BJ (cell line): ENCODE measurements around the gene ARRDC2. TPM values are rescaled to one million over a fixed set of nuclear protein-coding genes. Genes with fewer than 3 reads are reported as not detected.

Experiments
- CTCF ChIA-PET: fragments of 350-600 bp; formaldehyde crosslinking; extraction: SDS; loops from one replicate; lab custom pipeline; 2021; ENCODE audit warnings: antibody characterized with exemption, inconsistent platforms; lab: Yijun Ruan, JAX
- POLR2A ChIA-PET: fragments of 300-600 bp; sonication (Branson Sonifier 250); formaldehyde crosslinking; extraction: SDS; loops from one replicate; lab custom pipeline; 2021; ENCODE audit warnings: antibody characterized with exemption; lab: Charles Lee
- DNase-seq: peaks from one replicate; pipeline ENCODE4 v3.0.0-alpha.2; 2011; ENCODE audit warnings: low read depth
- H3K27me3 ChIP-seq: 2 replicates; pipeline ENCODE4 v1.6.0; 2011; ENCODE audit warnings: low read length; ENCODE audit not compliant: control insufficient read depth, insufficient read depth
- H3K36me3 ChIP-seq: 2 replicates; pipeline ENCODE4 v1.5.1; 2011; ENCODE audit warnings: low read length; ENCODE audit not compliant: control insufficient read depth, insufficient read depth
- H3K4me3 ChIP-seq: 2 replicates; pipeline ENCODE4 v1.5.1; 2011; ENCODE audit warnings: low read depth, mild to moderate bottlenecking, control low read depth, low read length
- CTCF ChIP-seq: IDR thresholded peaks from 2 replicates; pipeline ENCODE4 v1.5.1; 2011; ENCODE audit warnings: low read depth, mild to moderate bottlenecking, control low read depth, inconsistent platforms, low read length, moderate library complexity; ENCODE audit not compliant: insufficient read depth
- polyA plus RNA-seq: library from polyadenylated mRNA; depleted of rRNA; stranded (reverse); fragments of >200 nt; gene quantifications from 2 replicates; pipeline ENCODE4 v1.2.3, GENCODE V29; 2011

The ARRDC2 gene
- polyA plus RNA-seq, 1 experiment, result 6.0 TPM

DNA sequence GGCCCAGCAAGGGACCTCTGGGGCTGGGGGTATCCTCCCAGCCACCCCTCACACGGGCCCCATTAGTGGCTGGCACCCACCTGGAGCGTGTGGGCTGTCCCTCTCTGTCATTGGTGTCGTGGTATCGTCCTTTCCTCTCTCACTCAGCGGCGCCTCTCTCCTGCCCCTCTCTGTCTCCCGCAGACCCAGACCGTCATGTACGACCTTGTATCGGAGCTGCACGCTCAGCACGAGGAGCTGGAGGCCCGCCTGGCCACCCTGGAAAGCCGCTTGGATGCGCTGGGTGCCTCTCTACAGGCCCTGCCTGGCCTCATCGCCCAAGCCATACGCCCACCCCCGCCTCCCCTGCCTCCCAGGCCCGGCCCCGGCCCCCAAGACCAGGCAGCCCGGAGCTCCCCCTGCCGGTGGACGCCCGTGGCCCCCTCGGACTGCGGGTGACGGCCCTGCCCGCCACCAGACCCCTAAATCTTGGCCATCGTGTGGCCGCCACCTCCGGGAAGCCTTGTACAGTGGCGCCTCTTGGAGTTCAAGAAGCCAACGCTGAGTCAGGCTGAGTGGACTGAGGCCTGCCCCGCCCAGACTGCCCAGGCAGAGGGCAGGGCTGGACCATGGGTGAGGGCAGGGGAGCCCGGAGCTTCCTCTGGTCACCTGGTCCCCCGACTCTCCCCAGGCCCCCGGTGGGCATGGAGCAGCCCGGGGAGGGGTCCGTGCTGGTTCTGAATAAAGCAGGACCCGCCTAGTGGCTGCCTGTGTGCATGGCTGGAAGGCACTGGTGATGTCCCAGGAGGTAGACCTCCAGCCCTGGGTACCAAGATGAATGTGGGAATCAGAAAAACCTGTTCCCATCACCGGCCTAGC lies 9.8 kb upstream of the ARRDC2 start:
- ChIA-PET CTCF (interaction anchor here (0.6 to 9.2 kb wide), 12 partner anchors 13 to 139 kb away, joined by 3 to 169 read pairs (median 6); partner anchors contain the start of genes CCDC124 and RPL18A), POLR2A (no interaction called here)
- H3K36me3 ChIP-seq, result no peaks in the 10 kb centered on the region; the same call in 1 of the 2 replicates
- no peak overlapping the region for H3K4me3 ChIP-seq
- no peaks in the 10 kb centered on the region for H3K27me3 ChIP-seq
- no peak for DNase-seq
- no peak for TF ChIP-seq CTCF

GRCh38 chr19:17998827-17999150 lies 9.2 kb upstream of the ARRDC2 start:
- Histone ChIP-seq H3K4me3 (no peak overlapping the region), H3K27me3 (no peaks in the 10 kb centered on the region), H3K36me3 (no peaks in the 10 kb centered on the region; the same call in 1 of the 2 replicates)
- ChIA-PET POLR2A (no interaction called here), CTCF (interaction anchor here (1.2 to 9.2 kb wide), 6 partner anchors 16 to 139 kb away, joined by 3 to 169 read pairs (median 23); partner anchors contain the start of genes CCDC124 and RPL18A)
- TF ChIP-seq CTCF, result no peak
- DNase-seq, result no peak

- Histone ChIP-seq H3K4me3 (no peak overlapping the region), H3K27me3 (no peaks in the 10 kb centered on the region), H3K36me3 (no peaks in the 10 kb centered on the region; the same call in 1 of the 2 replicates)
- POLR2A ChIA-PET, result interaction anchor here (0.6 kb wide), 1 partner anchor 50 kb away, joined by 8 read pairs; no protein-coding TSS in a partner anchor
- no peak for DNase-seq
- CTCF ChIA-PET, result interaction anchor here (0.6 to 9.2 kb wide), 7 partner anchors 53 to 167 kb away, joined by 3 to 169 read pairs (median 8); partner anchors contain the start of genes CCDC124 and RPL18A
- TF ChIP-seq CTCF, result no peak
Measured at GRCh38 chr19:17999684-18000479, 8.1 kb upstream of the ARRDC2 start.

DNA sequence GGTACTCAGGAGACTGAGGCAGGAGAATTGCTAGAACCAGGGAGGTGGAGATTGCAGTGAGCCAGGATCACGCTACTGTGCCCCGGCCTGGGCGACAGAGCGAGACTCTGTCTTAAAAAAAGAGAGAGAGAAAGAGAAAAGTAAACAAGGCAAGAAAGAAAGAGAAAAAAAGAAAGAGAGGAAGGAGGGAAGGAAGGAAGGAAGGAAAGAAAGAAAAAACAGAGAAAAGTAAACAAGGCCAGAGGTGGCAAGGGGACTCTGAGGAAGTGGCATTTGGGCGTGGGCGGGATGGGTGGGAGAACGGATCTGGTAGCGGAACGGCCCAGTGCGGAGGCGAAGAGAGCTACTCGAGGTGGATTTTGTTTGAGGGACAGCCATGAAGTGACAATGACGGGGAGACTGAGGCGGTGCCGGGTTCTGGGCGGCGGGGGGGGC lies 7.5 kb upstream of the ARRDC2 start:
- no peak for DNase-seq
- Histone ChIP-seq H3K4me3 (peak overlapping the region; percentile 87), H3K27me3 (no peaks in the 10 kb centered on the region), H3K36me3 (no peaks in the 10 kb centered on the region; the same call in 1 of the 2 replicates)
- TF ChIP-seq CTCF, result no peak
- ChIA-PET CTCF (interaction anchor here (1.0 to 9.2 kb wide), 5 partner anchors 54 to 141 kb away, joined by 4 to 169 read pairs (median 8); partner anchors contain the start of genes CCDC124 and RPL18A), POLR2A (interaction anchor here (0.6 to 0.9 kb wide), 2 partner anchors 49 to 81 kb away, joined by 4 to 8 read pairs; no protein-coding TSS in a partner anchor)
